Measurements from ENCODE around the gene FARP1.

- no peak for TF ChIP-seq RXRB (CRISPR knock-in tag; IDR thresholded peaks at IDR 0.05; ENCODE audit: borderline replicate concordance)
- TF ChIP-seq ZNF280B (CRISPR knock-in tag; IDR thresholded peaks at IDR 0.05; ENCODE audit: borderline replicate concordance) = no peak
- no peak for TF ChIP-seq KAT7 (CRISPR knock-in tag; IDR thresholded peaks at IDR 0.05; ENCODE audit: borderline replicate concordance)
These were observed 293.5 kb downstream of the FARP1 start for GRCh38 chr13:98436233-98436910.

Data from HepG2 (cell line).